Kidney epithelial cell (primary cell): ENCODE data around the gene CETP. TPM values are rescaled to one million over a fixed set of nuclear protein-coding genes. Genes with fewer than 3 reads are reported as not detected.

Experiments
- DNase-seq: peaks from one replicate; pipeline ENCODE4 v3.0.0-alpha.2; 2010; ENCODE audit warnings: low read depth
- H3K27me3 ChIP-seq: 2 replicates; pipeline ENCODE4 v1.6.0; 2011; ENCODE audit warnings: low read length; ENCODE audit not compliant: control insufficient read depth, insufficient read depth
- H3K36me3 ChIP-seq: 2 replicates; pipeline ENCODE4 v1.5.1; 2011; ENCODE audit warnings: low read length; ENCODE audit not compliant: control insufficient read depth, insufficient read depth
- H3K4me3 ChIP-seq: 2 replicates; pipeline ENCODE4 v1.5.1; 2011; ENCODE audit warnings: low read depth, mild to moderate bottlenecking, control low read depth, low read length
- total RNA-seq: library from RNA; depleted of rRNA; stranded (reverse); fragments of >200 nt; gene quantifications from 2 replicates; pipeline ENCODE4 v1.2.3, GENCODE V29; 2015
- TF ChIP-seq, protein P1 (sequence below): IDR thresholded peaks from 2 replicates; pipeline ENCODE4 v1.5.1; 2011; ENCODE audit warnings: mild to moderate bottlenecking, moderate library complexity, low read length, control low read depth, inconsistent platforms; ENCODE audit not compliant: insufficient read depth, poor library complexity, severe bottlenecking

Gene CETP
- total RNA-seq, 1 donor from 2014 or later, result not detected

DNA sequence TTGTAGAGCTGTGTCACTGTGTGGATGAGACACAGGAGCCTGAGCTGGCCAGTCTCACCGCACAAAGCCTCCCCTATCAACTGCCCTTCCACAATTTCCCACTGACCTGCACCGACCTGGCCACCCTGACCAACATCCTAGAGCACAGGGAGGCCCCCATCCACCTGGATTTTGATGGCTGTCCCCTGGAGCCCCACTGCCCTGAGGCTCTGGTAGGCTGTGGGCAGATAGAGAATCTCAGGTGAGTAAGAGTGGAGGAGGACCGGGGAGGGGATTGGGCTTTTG lies 65.0 kb downstream of the CETP start:
- no peaks in the 10 kb centered on the region for H3K27me3 ChIP-seq
- TF ChIP-seq, protein P1, sequence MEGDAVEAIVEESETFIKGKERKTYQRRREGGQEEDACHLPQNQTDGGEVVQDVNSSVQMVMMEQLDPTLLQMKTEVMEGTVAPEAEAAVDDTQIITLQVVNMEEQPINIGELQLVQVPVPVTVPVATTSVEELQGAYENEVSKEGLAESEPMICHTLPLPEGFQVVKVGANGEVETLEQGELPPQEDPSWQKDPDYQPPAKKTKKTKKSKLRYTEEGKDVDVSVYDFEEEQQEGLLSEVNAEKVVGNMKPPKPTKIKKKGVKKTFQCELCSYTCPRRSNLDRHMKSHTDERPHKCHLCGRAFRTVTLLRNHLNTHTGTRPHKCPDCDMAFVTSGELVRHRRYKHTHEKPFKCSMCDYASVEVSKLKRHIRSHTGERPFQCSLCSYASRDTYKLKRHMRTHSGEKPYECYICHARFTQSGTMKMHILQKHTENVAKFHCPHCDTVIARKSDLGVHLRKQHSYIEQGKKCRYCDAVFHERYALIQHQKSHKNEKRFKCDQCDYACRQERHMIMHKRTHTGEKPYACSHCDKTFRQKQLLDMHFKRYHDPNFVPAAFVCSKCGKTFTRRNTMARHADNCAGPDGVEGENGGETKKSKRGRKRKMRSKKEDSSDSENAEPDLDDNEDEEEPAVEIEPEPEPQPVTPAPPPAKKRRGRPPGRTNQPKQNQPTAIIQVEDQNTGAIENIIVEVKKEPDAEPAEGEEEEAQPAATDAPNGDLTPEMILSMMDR, result no peak
- no peak for DNase-seq
- H3K4me3 ChIP-seq, result no peak overlapping the region
- no peaks in the 10 kb centered on the region for H3K36me3 ChIP-seq

DNA sequence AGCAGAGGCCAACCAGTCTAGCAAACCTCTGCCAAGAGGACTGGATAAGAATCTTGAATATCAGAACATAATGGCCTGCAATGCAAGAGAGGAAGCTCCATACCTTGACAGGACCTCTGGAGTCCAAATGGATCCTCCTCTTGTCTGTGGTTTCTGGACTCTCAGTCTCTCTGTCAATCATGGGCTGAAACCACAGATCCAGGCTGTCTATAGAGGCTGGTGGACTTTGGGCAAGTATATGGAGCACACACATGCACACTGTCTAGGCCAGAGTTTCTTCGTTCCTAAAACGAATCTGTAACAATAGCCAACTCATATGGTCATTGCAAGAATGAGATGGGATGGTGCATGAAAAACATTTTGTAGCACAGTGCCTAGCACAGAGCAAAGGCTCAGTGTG lies 65.3 kb downstream of the CETP start:
- TF ChIP-seq, protein P1, result no peak
- DNase-seq, result no peak
- no peaks in the 10 kb centered on the region for H3K36me3 ChIP-seq

DNA sequence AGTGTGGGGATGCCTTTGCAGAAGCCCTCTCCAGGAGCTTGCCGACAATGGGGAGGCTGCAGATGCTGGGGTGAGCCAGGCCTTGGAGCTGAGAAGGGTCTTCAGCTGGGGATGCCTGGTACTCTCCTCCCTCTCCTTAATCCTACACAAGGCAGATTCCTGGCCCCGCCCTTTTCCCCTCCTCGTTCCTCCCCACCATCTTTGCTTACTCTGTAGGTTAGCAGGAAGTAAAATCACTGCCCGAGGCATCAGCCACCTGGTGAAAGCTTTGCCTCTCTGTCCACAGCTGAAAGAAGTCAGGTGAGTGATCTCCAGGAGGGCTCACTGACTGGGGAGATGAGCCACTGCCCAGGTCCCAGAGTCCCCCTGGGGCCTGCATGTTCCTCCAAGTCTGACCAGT lies 66.3 kb downstream of the CETP start:
- TF ChIP-seq, protein P1, result no peak
- H3K36me3 ChIP-seq, result no peaks in the 10 kb centered on the region
- H3K27me3 ChIP-seq, result no peaks in the 10 kb centered on the region
- DNase-seq, result no peak
- H3K4me3 ChIP-seq, result no peak overlapping the region

More for the DNA sequence above, 65.3 kb downstream of the CETP start:
- H3K4me3 ChIP-seq, result no peak overlapping the region
- H3K27me3 ChIP-seq, result no peaks in the 10 kb centered on the region

DNA sequence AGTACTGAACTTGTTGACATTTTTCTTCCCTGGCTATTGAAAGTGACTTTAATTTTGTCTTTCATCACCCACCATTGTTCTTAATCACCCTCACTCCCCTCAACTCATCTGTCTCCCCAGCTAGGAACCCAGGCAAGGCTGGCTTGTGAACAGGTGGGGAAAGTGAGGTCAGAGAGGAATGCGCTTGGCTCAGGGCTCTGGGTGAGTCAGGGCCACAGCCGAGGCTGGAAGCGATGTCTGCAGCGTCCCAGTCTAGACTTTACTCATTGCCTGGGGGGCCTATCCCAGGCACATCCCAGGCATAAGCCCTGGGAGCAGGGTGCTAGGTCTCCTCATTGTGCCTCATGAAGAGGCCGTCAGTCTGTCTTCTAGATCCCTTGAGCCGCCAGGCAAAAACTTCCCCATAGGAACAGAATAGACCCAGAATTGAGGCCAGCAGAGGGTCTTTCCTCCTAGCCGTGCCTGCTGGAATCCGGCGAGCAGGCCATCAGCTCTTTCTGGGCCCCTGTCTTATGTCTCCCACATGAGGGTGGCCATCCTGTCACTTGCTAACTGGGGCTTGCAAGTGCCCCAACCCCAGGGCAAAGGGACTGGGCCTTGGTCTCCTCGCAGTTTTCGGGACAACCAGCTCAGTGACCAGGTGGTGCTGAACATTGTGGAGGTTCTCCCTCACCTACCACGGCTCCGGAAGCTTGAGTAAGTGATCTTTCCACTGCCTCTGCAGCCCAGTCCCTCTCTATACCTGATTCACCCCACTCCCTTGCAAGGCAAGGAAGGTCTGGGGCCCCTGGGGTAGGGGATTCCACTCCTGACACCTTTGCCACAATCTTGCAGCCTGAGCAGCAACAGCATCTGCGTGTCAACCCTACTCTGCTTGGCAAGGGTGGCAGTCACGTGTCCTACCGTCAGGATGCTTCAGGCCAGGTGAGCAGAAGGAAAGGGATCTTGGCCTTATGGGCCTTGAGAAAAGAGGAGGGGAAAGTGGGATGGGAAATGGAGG lies 67.7 kb downstream of the CETP start:
- DNase-seq, result peak; percentile 67
- Histone ChIP-seq H3K4me3 (no peak overlapping the region), H3K27me3 (no peaks in the 10 kb centered on the region), H3K36me3 (no peaks in the 10 kb centered on the region)
- TF ChIP-seq, protein P1, result no peak

DNA sequence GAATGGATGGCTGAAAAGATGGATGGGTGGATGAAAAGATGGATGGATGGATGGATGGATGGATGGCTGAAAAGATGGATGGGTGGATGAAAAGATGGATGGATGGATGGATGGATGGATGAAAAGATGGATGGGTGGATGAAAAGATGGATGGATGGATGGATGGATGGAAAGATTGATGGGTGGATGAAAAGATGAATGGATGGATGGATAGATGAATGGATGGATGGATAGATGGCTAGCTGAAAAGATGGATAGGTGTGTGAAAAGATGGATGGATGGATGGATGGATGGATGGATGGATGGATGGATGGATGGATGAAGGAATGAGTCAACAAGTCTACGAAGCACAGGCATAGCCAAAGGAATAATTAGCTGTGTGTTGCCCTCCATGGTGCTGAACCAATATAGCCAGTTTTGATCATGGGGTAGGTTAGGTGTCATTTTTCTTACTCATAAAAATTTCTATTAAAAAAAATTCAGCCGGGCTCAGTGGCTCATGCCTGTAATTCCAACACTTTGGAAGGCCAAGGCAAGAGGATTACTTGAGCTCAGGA lies 68.7 kb downstream of the CETP start:
- TF ChIP-seq, protein P1, result no peak
- Histone ChIP-seq H3K36me3 (no peaks in the 10 kb centered on the region), H3K27me3 (no peaks in the 10 kb centered on the region), H3K4me3 (no peak overlapping the region)
- no peak for DNase-seq

DNA sequence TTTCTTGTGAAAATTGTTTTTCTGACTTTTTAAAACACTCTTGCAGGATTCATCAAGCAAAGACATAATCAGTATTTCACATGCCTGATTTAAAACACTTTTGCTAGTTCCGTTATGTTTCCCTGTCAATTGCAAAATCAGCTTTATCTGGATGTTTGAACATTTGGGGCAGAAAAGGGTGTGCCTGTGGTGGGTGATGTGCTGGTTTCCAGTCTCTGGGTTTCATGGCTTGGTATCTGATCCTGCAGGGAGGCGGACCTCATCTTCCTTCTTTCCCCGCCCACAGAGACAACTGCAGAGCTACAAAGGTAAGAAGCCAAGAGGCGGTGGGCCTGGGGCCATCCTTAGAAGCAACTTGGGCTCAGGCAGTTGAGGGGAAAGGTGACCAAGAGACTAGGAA lies 69.4 kb downstream of the CETP start:
- Histone ChIP-seq H3K36me3 (no peaks in the 10 kb centered on the region), H3K27me3 (no peaks in the 10 kb centered on the region), H3K4me3 (no peak overlapping the region)
- TF ChIP-seq, protein P1, result no peak
- no peak for DNase-seq
